Cardiac septum (tissue), 1 donor: Measurements from ENCODE around the gene PRC1. TPM values are rescaled to one million over a fixed set of nuclear protein-coding genes. Genes with fewer than 3 reads are reported as not detected.
A peak's percentile ranks its signal among the peaks of the same experiment; 100 is the strongest.

Experiments
- DNase-seq: peaks from one replicate; pipeline ENCODE4 v3.0.0-alpha.2; 2020; ENCODE audit warnings: low spot score
- intact Hi-C: fragments of 100-400 bp; cut with DNase I; formaldehyde crosslinking; loops from one replicate; pipeline ENCODE4 v1.14.0; 2022
- total RNA-seq: library from RNA; stranded (reverse); fragmentation: NEBNext Ultra II Directional; extraction: Animal tissue kit (Norgen Biotek cat#: 25700); gene quantifications from one replicate; pipeline ENCODE4 v1.2.1, GENCODE V29; 2021
- donor health status: DM: no; HTN: no; CAD: no.

The PRC1 gene
- total RNA-seq, 1 donor from 2014 or later = 3.1 TPM

GRCh38 chr15:90994059-90994416 lies 297 bp downstream of the PRC1 start:
- DNase-seq = no peak
- intact Hi-C loops = loop anchor here (2.0 kb wide), 1 partner anchor 37 kb away; no protein-coding TSS in a partner anchor

- intact Hi-C loops = no loop called here
- no peak for DNase-seq
These were observed 2.6 kb downstream of the PRC1 start for GRCh38 chr15:90991587-90992285.

- intact Hi-C loops = no loop called here
- DNase-seq = no peak
These were observed 3.9 kb downstream of the PRC1 start for GRCh38 chr15:90990446-90990845.

- DNase-seq = no peak
- intact Hi-C loops = no loop called here
These were observed 5.1 kb downstream of the PRC1 start for GRCh38 chr15:90989040-90989768.

- intact Hi-C loops = no loop called here
- no peak for DNase-seq
These were observed 6.0 kb downstream of the PRC1 start for GRCh38 chr15:90988296-90988695.

- intact Hi-C loops = no loop called here
- no peak for DNase-seq
These were observed 6.7 kb downstream of the PRC1 start for GRCh38 chr15:90987561-90988141.

GRCh38 chr15:90986790-90987507 lies 7.4 kb downstream of the PRC1 start:
- DNase-seq = no peak
- intact Hi-C loops = no loop called here

GRCh38 chr15:90982135-90982534 lies 12.2 kb downstream of the PRC1 start:
- DNase-seq = no peak
- intact Hi-C loops = no loop called here

GRCh38 chr15:90981681-90982080 lies 12.7 kb downstream of the PRC1 start:
- DNase-seq = no peak
- intact Hi-C loops = no loop called here

GRCh38 chr15:90979582-90979981 lies 14.8 kb downstream of the PRC1 start:
- intact Hi-C loops = no loop called here
- no peak for DNase-seq

- no peak for DNase-seq
- intact Hi-C loops = no loop called here
These were observed 20.1 kb downstream of the PRC1 start for GRCh38 chr15:90974216-90974615.

- intact Hi-C loops = no loop called here
- DNase-seq = no peak
These were observed 22.2 kb downstream of the PRC1 start for GRCh38 chr15:90972133-90972532.

GRCh38 chr15:90970274-90970673 lies 24.1 kb downstream of the PRC1 start:
- intact Hi-C loops = no loop called here
- no peak for DNase-seq

- intact Hi-C loops = no loop called here
These were observed 25.9 kb downstream of the PRC1 start for GRCh38 chr15:90968434-90968833.

GRCh38 chr15:90967206-90967605 lies 27.1 kb downstream of the PRC1 start:
- intact Hi-C loops = no loop called here
- no peak for DNase-seq

More at GRCh38 chr15:90968434-90968833, 25.9 kb downstream of the PRC1 start:
- DNase-seq = no peak

GRCh38 chr15:90966262-90966661 lies 28.1 kb downstream of the PRC1 start:
- intact Hi-C loops = no loop called here
- no peak for DNase-seq

GRCh38 chr15:90962021-90962420 lies 32.3 kb downstream of the PRC1 start:
- DNase-seq = no peak
- intact Hi-C loops = no loop called here

GRCh38 chr15:90960298-90961091 lies 33.8 kb downstream of the PRC1 start:
- no peak for DNase-seq
- intact Hi-C loops = no loop called here

GRCh38 chr15:90959894-90960293 lies 34.4 kb downstream of the PRC1 start:
- peak; percentile 86 for DNase-seq
- intact Hi-C loops = loop anchor here (2.0 kb wide), 1 partner anchor 89 kb away; no protein-coding TSS in a partner anchor
